HG03457 (cell line): ENCODE results near the gene ZNF467.

Experiments used
- ATAC-seq: cut with Tn5 transposase; IDR thresholded peaks from one replicate; pipeline ENCODE4 v1.9.1; 2021; ENCODE audit warnings: moderate number of reproducible peaks; ENCODE audit not compliant: unreplicated experiment

Gene ZNF467

DNA sequence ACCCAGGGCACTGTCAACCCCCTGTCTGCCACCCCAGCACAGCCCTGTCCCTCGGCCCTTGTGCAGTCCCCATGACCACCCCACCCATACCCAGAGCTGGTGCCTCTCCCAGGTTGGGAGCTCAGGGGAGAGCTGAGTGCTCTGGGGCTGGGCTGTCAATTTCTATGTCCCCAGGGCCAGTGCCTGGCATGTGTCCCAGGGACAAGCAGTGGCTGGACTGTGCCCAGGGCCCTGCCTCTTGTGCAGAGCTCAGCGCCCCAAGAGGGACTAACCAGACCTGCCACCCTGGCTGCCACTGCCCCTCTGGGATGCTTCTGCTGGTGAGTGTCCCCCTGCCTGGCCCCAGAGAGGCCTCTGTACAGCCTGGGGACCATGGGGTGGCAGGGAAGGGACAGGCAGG, 35.8 kb upstream of the ZNF467 start:
- ATAC-seq: no peak

DNA sequence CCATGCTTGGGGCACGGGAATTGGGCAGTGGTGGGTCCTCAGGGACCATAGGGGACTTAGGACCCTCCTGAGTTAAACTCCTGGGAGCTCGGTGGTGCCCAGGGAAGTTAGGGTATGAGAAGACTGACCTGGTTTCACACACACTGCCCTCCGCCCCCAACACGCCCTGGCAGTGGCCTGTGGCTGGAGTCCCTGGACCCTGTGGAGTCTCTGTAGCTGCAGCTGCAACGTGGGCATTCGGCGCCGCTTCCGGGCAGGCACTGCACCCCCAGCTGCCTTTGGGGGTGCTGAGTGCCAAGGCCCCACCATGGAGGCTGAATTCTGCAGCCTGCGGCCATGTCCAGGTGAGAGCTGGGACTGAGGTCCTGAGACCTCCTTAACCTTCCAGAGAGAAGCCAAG, 34.9 kb upstream of the ZNF467 start:
- no peak for ATAC-seq

DNA sequence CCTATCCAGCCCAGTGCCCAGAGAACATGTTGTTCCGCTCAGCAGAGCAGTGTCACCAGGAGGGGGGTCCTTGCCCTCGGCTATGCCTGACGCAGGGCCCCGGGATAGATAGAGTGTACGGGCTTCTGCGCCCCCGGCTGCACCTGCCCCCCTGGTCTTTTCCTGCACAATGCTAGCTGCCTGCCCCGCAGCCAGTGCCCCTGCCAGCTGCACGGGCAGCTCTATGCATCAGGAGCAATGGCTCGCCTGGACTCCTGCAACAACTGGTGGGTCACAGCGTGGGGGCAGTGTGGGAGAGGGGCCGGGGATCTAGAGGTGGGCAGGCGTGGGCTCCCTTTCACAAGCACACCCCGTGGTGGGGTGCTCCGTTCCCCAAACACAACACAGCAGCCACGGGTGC, 33.3 kb upstream of the ZNF467 start:
- no peak for ATAC-seq

DNA sequence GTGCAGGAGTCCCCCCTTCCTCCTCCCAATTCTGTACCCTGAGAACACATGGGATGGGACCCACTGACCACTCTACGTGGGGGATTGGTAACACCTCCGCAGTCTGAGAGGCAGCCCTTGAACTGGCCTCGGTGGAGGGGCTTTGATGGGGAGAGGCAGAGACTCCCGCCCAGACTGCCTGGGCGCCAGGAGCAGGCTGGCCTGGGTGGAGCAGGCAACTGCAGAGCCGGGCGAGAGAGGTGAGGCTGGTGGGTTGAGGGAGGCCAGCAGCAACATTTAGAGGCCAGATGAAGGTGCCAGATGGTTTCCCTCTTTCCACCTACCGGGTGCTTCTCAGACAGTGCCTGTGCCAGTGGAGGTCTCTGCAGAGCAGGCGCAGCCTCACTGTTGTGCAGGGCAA, 30.7 kb upstream of the ZNF467 start:
- no peak for ATAC-seq

DNA sequence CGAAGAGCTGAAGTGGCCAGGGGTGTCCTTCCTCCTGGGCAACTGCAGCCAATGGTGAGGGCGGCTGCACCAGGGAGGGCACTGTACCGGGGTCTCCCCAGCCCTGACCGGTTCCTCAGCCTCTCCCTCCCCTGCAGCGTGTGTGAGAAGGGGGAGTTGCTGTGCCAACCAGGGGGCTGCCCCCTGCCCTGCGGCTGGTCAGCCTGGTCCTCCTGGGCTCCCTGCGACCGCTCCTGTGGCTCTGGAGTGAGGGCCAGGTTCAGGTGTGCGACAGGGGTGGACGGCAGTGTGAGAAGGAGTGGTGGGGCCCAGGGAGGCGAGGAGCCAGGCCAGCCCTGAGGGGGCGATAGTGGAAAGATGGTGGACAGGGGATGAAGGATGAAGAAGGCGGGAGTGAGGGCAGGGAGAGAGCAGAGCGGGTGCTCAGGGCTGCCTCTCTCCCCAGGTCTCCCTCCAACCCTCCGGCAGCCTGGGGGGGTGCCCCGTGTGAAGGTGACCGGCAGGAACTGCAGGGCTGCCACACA, 30.2 kb upstream of the ZNF467 start:
- no peak for ATAC-seq

DNA sequence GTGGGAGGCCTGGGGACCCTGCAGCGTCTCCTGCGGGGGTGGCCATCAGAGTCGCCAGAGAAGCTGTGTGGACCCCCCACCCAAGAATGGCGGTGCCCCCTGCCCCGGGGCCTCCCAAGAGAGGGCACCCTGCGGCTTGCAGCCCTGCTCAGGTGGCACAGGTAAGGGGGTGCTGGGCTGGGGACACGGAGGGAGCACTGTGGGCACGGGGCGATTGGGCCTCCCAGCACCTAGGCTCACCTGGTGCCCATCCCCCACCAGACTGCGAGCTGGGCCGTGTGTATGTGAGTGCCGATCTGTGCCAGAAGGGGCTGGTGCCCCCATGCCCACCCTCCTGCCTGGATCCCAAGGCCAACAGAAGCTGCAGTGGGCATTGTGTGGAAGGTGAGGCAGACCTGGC, 29.6 kb upstream of the ZNF467 start:
- ATAC-seq: no peak

DNA sequence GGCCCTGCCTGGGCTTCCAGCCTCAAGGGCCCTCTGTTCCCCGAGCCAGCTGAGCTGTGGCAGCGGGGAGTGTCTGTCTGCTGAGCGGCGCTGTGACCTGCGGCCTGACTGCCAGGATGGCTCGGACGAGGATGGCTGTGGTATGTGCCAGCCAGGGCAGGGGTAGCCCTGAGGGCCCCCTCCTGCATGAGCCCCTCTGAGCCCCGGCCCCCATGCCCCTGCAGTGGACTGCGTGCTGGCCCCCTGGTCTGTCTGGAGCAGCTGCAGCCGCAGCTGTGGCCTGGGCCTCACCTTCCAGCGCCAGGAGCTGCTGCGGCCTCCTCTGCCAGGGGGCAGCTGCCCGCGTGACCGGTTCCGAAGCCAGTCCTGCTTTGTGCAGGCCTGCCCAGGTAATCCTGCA, 28.4 kb upstream of the ZNF467 start:
- no peak for ATAC-seq

DNA sequence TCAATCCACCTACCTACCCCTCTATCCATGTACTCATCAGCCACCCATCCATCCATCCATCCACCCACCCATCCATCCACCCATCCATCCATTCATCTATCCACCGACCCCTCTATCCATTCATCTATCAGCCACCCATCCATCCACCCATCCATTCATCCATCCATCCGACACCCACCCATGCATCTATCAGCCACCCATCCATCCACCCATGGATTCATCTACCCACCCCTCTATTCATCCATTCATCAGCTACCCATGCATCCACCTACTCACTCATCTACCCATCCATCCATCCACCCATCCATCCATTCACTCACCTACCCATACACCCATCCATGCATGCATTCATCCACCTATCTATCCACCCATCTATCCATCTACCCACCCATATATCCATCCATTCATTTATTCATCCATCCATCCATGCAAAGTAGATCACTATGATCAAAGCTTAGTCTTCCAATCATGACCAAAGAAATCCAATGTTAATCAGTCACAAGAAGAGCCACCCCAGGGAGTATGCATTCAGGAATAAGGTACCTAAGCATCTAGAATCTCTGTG, 27.7 kb upstream of the ZNF467 start:
- no peak for ATAC-seq

DNA sequence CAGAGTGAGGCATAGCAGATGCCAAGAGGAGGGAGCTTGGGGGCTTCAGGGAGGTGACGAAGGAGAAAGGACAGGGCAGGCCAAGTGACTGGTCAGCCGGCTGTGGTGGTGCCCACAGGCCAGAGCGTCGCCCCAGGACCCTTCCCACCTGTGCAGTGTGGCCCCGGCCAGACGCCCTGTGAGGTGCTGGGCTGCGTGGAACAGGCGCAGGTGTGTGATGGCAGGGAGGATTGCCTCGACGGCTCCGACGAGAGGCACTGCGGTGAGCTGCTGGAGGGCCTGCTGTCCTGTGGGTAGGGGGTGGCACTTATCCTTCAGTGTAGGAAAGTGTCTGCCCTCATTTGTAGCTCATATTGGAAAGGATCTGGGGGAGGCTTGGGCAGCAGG, 26.8 kb upstream of the ZNF467 start:
- no peak for ATAC-seq

DNA sequence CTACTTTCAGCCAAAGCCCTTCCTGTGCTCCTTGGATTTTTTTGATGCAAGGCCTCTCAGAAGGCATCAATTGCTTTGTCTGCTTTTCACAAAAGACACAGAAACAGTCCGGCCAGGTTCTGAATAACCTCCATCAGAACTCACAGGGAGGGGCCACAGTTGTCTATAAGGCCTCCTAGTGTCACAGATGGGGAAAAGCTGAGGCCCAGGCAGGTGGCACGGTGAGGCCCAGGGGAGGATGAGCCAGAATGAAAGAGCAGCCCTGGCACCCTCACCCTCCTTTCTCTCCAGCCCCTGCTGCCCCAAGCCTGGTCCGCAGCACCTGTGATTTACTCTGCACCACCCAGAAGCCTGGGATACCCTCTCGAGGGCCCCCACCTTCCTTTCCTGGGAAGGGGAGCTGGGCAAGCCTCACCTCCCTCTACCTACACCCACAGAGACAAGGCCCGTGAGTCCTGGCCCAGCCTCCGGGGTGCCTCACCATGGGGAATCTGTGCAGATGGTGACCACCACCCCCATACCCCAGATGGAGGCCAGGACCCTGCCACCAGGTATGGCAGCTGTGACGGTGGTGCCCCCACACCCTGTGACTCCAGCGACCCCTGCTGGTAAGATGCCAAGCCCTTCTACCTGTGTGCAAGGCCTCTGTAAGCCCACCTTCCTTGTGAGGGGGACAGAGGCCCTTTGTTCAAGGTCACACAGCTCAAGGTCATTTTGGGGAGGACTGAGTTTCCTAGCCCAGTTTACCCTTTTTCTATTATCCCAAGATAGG, 26.2 kb upstream of the ZNF467 start:
- no peak for ATAC-seq

DNA sequence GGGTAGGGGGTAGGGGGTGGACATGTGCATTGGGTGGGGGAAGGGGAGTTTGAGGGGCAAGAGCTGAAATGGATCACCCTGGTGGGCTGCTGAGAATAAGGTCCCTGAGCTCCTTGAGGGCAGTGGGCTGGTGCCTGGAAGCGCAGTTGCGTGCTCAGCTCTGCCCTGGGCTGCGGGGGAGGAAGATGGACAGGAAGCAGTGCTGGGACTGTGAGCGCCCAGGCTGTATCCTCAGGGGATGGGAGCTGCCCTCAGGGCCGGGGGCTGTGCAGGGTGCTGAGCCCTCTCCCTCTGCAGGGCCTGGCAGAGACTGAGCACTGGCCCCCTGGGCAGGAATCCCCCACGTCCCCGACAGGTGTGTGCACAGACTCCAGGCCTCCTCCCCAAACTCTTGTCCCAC, 24.4 kb upstream of the ZNF467 start:
- no peak for ATAC-seq

DNA sequence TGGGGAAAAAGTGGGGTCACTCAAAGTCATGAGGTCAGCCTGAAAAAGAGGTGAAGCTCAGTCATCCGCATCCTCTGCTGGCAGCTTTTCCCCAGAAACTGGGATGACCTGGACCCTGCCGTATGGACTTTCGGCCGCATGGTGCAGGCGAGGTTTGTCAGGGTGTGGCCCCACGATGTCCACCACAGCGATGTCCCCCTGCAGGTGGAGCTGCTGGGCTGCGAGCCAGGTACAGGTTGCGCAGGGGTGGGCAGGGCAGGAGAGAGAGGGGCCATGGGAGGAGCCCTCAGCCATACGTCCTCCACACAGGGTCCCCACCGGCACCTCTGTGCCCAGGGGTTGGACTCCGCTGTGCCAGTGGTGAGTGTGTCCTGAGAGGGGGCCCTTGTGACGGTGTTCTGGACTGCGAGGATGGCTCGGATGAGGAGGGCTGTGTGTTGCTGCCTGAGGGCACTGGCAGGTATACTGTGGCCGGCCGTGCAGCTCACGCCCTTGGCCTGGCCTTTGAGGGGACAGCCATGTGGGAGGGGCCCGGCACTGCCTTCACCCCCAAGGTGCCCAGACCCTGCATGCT, 23.0 kb upstream of the ZNF467 start:
- no peak for ATAC-seq

DNA sequence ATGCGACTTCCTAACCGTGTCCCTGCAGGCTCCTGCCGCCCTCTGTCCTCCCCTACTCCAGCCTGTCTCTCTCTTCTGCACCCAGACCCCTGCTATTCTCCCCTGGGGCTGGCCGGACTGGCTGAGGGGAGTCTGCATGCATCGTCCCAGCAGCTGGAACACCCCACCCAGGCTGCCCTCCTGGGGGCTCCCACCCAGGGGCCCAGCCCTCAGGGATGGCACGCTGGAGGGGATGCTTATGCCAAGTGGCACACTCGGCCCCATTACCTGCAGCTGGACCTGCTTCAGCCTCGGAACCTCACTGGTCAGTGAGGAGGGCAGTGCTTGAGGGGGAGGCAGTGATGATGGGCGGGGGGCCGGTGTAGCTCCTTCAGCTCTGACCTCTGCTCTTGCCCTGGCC, 21.7 kb upstream of the ZNF467 start:
- ATAC-seq: no peak

DNA sequence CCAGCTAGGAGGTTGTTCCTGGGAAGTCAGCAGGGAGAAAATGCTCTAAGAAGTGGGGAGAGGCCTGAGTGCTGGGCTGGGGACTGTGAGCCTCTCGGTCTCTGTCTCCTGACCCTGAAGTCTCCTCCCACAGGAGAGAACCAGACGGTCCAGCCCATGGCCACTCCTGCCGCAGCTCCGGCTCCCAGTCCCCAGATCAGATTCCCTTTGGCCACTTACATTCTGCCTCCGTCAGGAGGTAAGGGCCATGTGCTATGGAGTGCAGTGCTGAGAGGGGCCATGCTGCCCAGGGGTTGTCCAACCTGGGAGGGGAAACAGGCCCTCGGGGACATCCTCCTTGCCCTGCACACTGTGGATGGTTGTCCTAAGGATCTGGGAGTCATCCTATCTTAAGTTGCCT, 21.3 kb upstream of the ZNF467 start:
- ATAC-seq: no peak

DNA sequence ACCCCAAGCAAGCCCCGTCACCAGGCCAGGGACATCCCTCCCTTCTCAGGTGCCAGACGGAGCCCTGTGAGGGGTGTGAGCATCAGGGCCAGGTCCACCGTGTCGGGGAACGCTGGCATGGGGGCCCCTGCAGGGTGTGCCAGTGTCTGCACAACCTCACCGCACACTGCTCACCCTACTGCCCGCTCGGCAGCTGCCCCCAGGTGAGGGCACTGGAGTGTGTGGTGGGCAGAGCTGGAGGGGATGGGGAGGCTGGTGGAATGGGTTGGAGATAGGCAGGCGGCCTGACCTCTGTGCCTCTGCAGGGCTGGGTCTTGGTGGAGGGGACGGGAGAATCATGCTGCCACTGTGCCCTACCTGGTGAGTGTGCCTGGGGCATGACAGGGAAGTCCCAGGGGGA, 19.9 kb upstream of the ZNF467 start:
- ATAC-seq: no peak

DNA sequence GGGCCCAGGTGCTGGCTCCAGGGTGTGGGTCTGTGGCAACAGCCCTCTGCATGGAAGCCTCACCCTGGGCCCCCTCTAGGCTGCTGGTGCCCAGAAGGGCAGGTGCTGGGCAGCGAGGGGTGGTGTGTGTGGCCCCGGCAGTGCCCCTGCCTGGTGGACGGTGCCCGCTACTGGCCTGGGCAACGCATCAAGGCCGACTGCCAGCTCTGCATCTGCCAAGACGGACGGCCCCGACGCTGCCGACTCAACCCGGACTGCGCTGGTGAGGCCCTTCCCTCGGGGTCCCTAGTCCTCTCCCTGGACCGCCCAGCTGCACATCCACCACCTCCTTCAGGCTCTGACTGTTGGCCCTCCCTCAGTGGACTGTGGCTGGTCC, 18.8 kb upstream of the ZNF467 start:
- ATAC-seq: no peak

DNA sequence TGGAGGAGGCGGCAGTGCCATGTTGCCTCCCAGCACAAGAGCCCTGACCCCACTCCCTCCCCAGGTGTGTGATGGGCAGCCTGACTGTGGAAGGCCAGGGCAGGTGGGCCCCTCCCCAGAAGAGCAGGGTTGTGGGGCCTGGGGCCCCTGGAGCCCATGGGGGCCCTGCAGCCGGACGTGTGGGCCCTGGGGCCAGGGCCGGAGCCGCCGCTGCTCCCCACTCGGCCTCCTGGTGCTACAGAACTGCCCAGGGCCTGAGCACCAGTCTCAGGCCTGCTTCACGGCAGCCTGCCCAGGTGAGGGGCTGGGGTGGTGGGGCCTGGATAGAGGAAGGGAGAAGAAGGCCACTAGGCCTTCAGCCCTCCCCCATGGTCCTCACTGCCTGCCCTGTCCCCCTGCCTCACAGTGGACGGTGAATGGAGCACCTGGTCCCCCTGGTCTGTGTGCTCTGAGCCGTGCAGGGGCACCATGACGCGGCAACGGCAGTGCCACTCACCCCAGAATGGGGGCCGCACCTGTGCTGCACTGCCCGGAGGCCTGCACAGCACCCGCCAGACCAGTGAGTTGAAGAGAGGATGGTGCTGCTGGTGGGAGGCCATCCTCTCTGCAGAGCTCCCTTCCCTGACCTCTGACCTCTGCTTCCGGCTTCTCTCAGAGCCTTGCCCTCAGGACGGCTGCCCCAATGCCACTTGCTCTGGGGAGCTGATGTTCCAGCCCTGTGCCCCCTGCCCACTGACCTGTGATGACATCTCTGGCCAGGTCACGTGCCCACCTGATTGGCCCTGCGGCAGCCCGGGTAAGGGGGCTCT, 18.2 kb upstream of the ZNF467 start:
- ATAC-seq: no peak

DNA sequence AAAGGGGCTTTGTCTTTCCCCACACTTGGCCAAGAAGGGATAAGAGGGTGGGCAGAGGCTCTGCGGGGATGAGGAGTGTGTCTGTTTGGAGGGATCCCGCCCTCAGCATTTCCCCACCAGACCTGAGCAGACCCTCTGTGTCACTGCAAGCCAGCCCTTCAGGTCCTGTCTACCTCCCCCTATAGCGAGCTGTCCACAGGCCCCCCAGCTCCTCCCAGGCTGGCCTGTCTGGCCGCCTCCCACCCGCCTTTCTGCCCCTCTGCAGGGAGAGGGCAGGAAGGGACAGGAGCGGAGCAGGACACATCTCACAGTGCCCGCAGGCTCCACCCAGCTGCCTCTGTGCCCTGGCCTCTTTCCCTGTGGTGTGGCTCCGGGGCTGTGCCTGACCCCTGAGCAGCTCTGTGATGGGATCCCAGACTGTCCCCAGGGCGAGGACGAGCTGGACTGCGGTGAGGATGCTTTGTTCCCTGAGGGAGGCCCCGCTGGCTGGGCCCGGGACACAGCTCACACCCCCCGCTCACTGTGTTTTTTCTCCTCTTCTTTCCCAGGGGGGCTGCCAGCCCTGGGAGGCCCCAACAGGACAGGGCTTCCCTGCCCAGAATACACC, 17.5 kb upstream of the ZNF467 start:
- no peak for ATAC-seq

DNA sequence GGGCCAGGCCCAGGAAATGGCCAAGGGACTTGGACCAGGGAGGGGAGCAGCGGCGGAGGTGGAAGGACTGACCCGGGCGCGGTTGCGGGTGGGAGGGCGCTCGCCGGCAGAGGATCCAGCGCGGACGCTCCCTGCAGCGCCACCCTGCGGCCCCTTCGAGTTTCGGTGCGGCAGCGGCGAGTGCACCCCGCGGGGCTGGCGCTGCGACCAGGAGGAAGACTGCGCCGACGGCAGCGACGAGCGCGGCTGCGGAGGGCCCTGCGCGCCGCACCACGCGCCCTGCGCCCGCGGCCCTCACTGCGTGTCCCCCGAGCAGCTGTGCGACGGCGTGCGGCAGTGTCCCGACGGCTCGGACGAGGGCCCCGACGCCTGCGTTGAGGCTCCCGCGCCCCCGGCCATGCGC, 16.8 kb upstream of the ZNF467 start:
- ATAC-seq: no peak

DNA sequence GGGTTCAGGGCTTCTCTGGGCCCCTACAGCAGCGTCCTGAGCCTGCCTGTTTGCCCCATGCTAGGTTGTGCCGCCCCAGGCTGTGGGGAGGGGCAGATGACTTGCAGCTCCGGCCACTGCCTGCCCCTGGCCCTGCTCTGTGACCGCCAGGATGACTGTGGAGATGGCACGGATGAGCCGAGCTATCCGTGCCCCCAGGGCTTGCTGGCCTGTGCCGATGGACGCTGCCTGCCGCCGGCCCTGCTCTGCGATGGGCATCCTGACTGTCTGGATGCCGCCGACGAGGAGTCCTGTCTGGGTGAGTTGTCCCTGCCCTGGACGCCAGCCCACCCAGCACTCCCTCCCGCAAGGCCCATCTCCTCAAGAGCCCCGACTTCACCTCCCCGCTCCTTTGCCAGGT, 15.7 kb upstream of the ZNF467 start:
- ATAC-seq: no peak

DNA sequence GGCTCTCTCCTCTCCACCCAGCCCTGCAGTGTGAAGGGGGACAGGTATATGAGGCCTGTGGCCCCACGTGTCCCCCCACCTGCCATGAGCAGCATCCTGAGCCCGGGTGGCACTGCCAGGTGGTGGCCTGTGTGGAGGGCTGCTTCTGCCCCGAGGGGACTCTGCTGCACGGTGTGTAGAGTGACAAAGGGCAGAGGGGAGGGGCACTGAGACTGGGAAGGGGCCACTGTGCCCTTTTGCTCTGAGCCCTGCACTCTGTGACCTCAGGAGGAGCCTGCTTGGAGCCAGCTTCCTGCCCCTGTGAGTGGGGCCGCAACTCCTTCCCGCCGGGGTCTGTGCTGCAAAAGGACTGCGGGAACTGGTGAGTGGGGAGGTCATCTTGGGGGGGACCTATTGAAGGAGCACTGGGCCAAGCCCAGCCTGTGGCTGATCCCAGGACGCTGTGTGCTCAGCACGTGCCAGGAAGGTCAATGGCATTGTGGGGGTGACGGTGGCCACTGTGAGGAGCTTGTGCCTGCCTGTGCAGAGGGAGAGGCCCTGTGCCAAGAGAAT, 15.0 kb upstream of the ZNF467 start:
- ATAC-seq: no peak
